Aorta (tissue), 5 donors: ENCODE measurements around the gene AXIN2. TPM values are rescaled to one million over a fixed set of nuclear protein-coding genes. Genes with fewer than 3 reads are reported as not detected.
"Not testable (repeated sequence)": the region's sequence is repeated elsewhere in the genome, so short reads cannot be mapped to it uniquely, and the experiment has no call there.

Experiments
- ATAC-seq: fragments of 200-7000 bp; cut with Tn5 transposase; one replicate; pipeline ENCODE4 v1.9.1; 2022; ENCODE audit warnings: moderate library complexity; ENCODE audit not compliant: low FRiP score
- DNase-seq, 2 donors: peaks; one replicate each; pipeline ENCODE4 v3.0.0-alpha.2; 2020
- H3K27ac ChIP-seq, 2 donors: one replicate each; pipeline ENCODE4 v1.5.1; 2013; ENCODE audit warnings: low read length in 2 of 2, mild to moderate bottlenecking in 2 of 2, moderate library complexity in 2 of 2, control low read depth in 1 of 2, inconsistent platforms in 1 of 2, low read depth in 1 of 2
- H3K27me3 ChIP-seq, 2 donors: one replicate each; pipeline ENCODE4 v1.6.1; 2013; ENCODE audit warnings: control low read depth in 1 of 2, low read length in 1 of 2, mild to moderate bottlenecking in 1 of 2, moderate library complexity in 1 of 2; ENCODE audit not compliant: insufficient read depth in 2 of 2, control insufficient read depth in 1 of 2
- H3K36me3 ChIP-seq, 2 donors: one replicate each; pipeline ENCODE4 v1.6.1; 2013; ENCODE audit warnings: control low read depth in 1 of 2, low read length in 1 of 2, mild to moderate bottlenecking in 1 of 2; ENCODE audit not compliant: insufficient read depth in 2 of 2, control insufficient read depth in 1 of 2
- H3K4me1 ChIP-seq, 2 donors: one replicate each; pipeline ENCODE4 v1.6.1; 2013; ENCODE audit warnings: low read length in 2 of 2, control low read depth in 1 of 2, mild to moderate bottlenecking in 1 of 2, moderate library complexity in 1 of 2; ENCODE audit not compliant: insufficient read depth in 2 of 2, control insufficient read depth in 1 of 2
- H3K4me3 ChIP-seq, 2 donors: one replicate each; pipeline ENCODE4 v1.5.1; 2013; ENCODE audit warnings: low read length in 2 of 2, control low read depth in 1 of 2, mild to moderate bottlenecking in 1 of 2
- H3K9me3 ChIP-seq: one replicate; pipeline ENCODE4 v1.6.1; 2013; ENCODE audit warnings: mild to moderate bottlenecking, low read length; ENCODE audit not compliant: control insufficient read depth
- WGBS, 2 donors: extraction: QIAGEN DNeasy Blood & Tissue Kit; methylation state at CpG; one replicate each; pipeline ENCODE4 v1.1.7; 2013; 5-methylcytosine and 5-hydroxymethylcytosine counted together
- intact Hi-C, 2 donors: fragments of 100-400 bp; cut with DNase I; formaldehyde crosslinking; loops; one replicate each; pipeline versions ENCODE4 v1.14.2 to v1.15.0; 2022
- polyA plus RNA-seq, 2 donors: library from polyadenylated mRNA; stranded (reverse); fragments of 200-250 nt; gene quantifications; one replicate each; pipeline ENCODE4 v1.2.3, GENCODE V29; 2013
- total RNA-seq, 2 donors: library from RNA; stranded (reverse); fragmentation: NEBNext Ultra II Directional; extraction: Animal tissue kit (Norgen Biotek cat#: 25700); gene quantifications; one replicate each; pipeline ENCODE4 v1.2.1, GENCODE V29; 2021
- donor health status: healthy with polysubstance abuse.
- donor health status: Bipolar disorder and iron deficiency.
- donor health status: DM: no; HTN: no; CAD: no.
- donor health status: DM: no; HTN: no; CAD: no.
- donor health status: DM: yes; HTN: yes; CAD: no.

AXIN2 gene
- total and polyA plus RNA-seq, 4 donors = 6.3 to 13.8 (median 11.4) TPM

- no peaks in the 10 kb centered on the region for H3K27me3 ChIP-seq
- no peaks in the 10 kb centered on the region for H3K36me3 ChIP-seq
- H3K27ac ChIP-seq = peak overlapping the region in 1 of 2 donors; percentile 64
- 82 to 86% methylated on average over 17 of the region's 17 CpGs for WGBS, 2 donors
- no peak for DNase-seq
- no peak overlapping the region for H3K4me3 ChIP-seq
- intact Hi-C loops = no loop called here
- H3K4me1 ChIP-seq = peaks cover 0 to 9% of the 10 kb centered on the region in 2 donors
- no peaks in the 10 kb centered on the region for H3K9me3 ChIP-seq
- ATAC-seq = no peak
These were observed 31.5 kb downstream of the AXIN2 start for GRCh38 chr17:65529761-65530522.

DNA sequence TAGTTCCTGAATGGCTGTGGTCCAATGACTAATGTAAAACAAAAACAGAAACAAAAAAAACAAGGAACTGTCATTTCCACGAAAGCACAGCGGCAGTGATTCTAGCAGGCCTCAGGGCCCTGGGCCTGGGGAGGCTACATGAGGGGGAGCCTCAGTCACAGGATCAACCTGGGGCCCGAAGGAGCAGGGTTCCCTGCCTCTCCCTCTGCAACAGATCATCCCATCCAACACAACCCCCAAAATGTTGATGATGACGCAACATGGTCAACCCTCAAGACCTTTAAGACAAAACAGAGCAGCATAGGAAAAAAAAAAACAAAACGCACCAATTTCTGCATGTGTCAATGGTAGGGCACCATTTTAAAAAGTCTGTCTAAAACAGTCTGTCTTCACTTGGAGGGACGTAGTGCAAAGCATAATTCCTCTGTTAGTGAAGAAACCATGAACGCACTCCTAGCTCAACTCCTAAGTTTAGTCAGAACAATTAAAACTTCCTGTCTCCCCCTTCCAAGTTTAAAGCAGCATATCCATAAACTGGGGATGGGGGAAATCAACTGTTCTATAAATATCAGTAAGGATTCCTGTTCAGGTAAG is 32.3 kb downstream of the AXIN2 start:
- H3K27ac ChIP-seq = no peak overlapping the region
- DNase-seq (no peak), ATAC-seq (no peak)
- H3K36me3 ChIP-seq = no peaks in the 10 kb centered on the region
- peaks cover 0 to 9% of the 10 kb centered on the region in 2 donors for H3K4me1 ChIP-seq
- H3K4me3 ChIP-seq = no peak overlapping the region
- 84 to 91% methylated on average over 7 of the region's 7 CpGs for WGBS, 2 donors
- intact Hi-C loops = no loop called here
- no peaks in the 10 kb centered on the region for H3K9me3 ChIP-seq
- H3K27me3 ChIP-seq = no peaks in the 10 kb centered on the region

DNA sequence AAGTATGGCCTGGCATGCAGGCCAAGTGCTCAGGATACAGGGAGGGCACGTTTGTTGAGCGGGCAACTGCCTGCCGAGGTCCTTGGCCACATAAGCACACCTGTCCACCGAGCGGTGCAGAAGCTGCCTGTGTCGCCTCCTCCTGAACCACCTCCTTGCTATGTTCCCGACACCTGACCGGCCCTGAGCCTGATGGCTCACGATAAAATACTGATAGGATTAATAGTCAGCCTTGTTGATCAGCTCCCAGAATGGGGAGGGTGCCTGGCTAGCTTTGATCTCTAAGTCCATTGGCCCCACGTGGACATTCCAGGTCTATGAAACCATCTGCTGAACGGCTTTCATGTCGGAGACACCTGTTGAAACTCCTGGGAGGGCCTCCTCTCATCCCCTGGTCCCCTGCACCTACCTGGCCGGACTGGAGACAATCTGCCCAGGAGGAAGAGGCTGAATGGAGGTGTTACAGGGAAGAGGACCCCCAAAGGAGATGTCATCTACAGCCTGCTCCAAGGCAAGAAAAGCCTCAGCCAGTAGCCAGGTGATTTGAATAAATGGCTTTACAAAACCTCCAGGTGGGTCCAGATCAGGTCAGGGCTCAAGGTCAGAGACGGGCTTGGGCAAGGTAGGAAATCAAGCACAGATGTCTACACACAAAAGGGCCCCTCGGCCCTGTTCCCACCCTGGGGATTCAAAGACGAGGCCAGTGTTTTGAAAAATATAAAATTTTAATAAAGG is 33.4 kb downstream of the AXIN2 start:
- no peak overlapping the region for H3K4me3 ChIP-seq
- 88 to 93% methylated on average over 16 of the region's 16 CpGs for WGBS, 2 donors
- peaks cover 0 to 9% of the 10 kb centered on the region in 2 donors for H3K4me1 ChIP-seq
- H3K27me3 ChIP-seq = no peaks in the 10 kb centered on the region
- H3K9me3 ChIP-seq = no peaks in the 10 kb centered on the region
- no peak overlapping the region for H3K27ac ChIP-seq
- DNase-seq (no peak), ATAC-seq (no peak)
- intact Hi-C loops = no loop called here
- H3K36me3 ChIP-seq = no peaks in the 10 kb centered on the region

DNA sequence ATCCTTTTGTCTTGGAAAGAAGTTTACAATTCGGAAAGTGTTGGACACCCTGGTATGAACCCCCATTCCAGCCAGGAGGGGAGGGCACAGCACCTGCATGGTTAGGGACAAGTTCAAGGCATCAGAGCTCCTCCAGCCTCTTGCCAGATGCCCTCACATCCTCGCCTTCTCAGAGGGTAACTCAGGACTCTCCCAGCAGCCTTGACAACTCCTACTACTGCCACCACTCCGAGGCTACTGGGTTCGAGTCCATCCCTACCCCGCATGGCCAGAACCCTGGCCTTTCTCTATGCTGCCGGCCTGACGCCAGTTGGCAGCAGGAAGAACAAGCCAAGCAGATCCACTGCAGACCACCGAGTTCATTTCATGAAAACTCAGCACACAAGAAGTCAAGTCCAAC is 34.1 kb downstream of the AXIN2 start:
- intact Hi-C loops = no loop called here
- WGBS, 2 donors = 83 to 85% methylated on average over 8 of the region's 8 CpGs
- Histone ChIP-seq H3K36me3 (no peaks in the 10 kb centered on the region), H3K4me3 (no peak overlapping the region), H3K4me1 (peaks cover 0 to 9% of the 10 kb centered on the region in 2 donors), H3K9me3 (no peaks in the 10 kb centered on the region), H3K27me3 (no peaks in the 10 kb centered on the region), H3K27ac (no peak overlapping the region)
- no peak for DNase-seq
- no peak for ATAC-seq

- intact Hi-C loops, H3K9me3 ChIP-seq, H3K4me3 ChIP-seq, H3K36me3 ChIP-seq, H3K27ac ChIP-seq, ATAC-seq, DNase-seq, H3K4me1 ChIP-seq, H3K27me3 ChIP-seq: not testable (repeated sequence)
- 97 to 98% methylated on average over 7 of the region's 7 CpGs for WGBS, 2 donors
These were observed 34.6 kb downstream of the AXIN2 start for GRCh38 chr17:65526854-65527253.

GRCh38 chr17:65523853-65524664 is 37.4 kb downstream of the AXIN2 start:
- ATAC-seq = no peak
- Histone ChIP-seq H3K27ac (no peak overlapping the region), H3K9me3 (no peaks in the 10 kb centered on the region), H3K4me3 (no peak overlapping the region), H3K27me3 (no peaks in the 10 kb centered on the region), H3K36me3 (no peaks in the 10 kb centered on the region), H3K4me1 (no peaks in the 10 kb centered on the region)
- no peak for DNase-seq
- intact Hi-C loops = no loop called here
- WGBS, 2 donors = 60 to 61% methylated on average over 16 of the region's 16 CpGs

GRCh38 chr17:65523411-65523810 is 38.0 kb downstream of the AXIN2 start:
- DNase-seq = no peak
- ATAC-seq = no peak

GRCh38 chr17:65522751-65523404 is 38.6 kb downstream of the AXIN2 start:
- intact Hi-C loops = no loop called here
- no peak for DNase-seq
- no peak for ATAC-seq

More at GRCh38 chr17:65523411-65523810, 38.0 kb downstream of the AXIN2 start:
- no peaks in the 10 kb centered on the region for H3K4me1 ChIP-seq
- intact Hi-C loops = no loop called here
- 65 to 82% methylated on average over 1 of the region's 1 CpG for WGBS, 2 donors
- no peak overlapping the region for H3K27ac ChIP-seq
- H3K36me3 ChIP-seq = no peaks in the 10 kb centered on the region
- no peak overlapping the region for H3K4me3 ChIP-seq
- no peaks in the 10 kb centered on the region for H3K9me3 ChIP-seq
- no peaks in the 10 kb centered on the region for H3K27me3 ChIP-seq

More at GRCh38 chr17:65522751-65523404, 38.6 kb downstream of the AXIN2 start:
- H3K36me3 ChIP-seq = no peaks in the 10 kb centered on the region
- no peaks in the 10 kb centered on the region for H3K4me1 ChIP-seq
- no peak overlapping the region for H3K4me3 ChIP-seq
- H3K27me3 ChIP-seq = no peaks in the 10 kb centered on the region
- no peaks in the 10 kb centered on the region for H3K9me3 ChIP-seq
- H3K27ac ChIP-seq = no peak overlapping the region
- WGBS, 2 donors = 95 to 97% methylated on average over 14 of the region's 14 CpGs
